Upper lobe of left lung (tissue), 6 donors: ENCODE data around the gene C1orf185. TPM values are rescaled to one million over a fixed set of nuclear protein-coding genes. Genes with fewer than 3 reads are reported as not detected.
"Not testable (repeated sequence)": the region's sequence is repeated elsewhere in the genome, so short reads cannot be mapped to it uniquely, and the experiment has no call there.

Experiments
- ATAC-seq, 2 donors: fragments of 200-7000 bp; cut with Tn5 transposase; one replicate each; pipeline ENCODE4 v1.9.1; 2022; ENCODE audit warnings: mild to moderate bottlenecking in 2 of 2, moderate library complexity in 2 of 2; ENCODE audit not compliant: low FRiP score in 2 of 2
- DNase-seq, 2 donors: peaks; one replicate each; pipeline ENCODE4 v3.0.0-alpha.2; 2019 to 2020
- H3K27ac ChIP-seq, 4 donors: fragments of 200-600 bp; sonication (generic); one replicate each; pipeline ENCODE4 v1.5.1; 2016 to 2019
- H3K27me3 ChIP-seq, 4 donors: fragments of 200-600 bp; sonication (generic); one replicate each; pipeline ENCODE4 v1.5.1; 2017 to 2019
- H3K36me3 ChIP-seq, 4 donors: fragments of 200-600 bp; sonication (generic); one replicate each; pipeline ENCODE4 v1.5.1; 2016 to 2019
- H3K4me1 ChIP-seq, 4 donors: fragments of 200-600 bp; sonication (generic); one replicate each; pipeline ENCODE4 v1.5.1; 2018 to 2019
- H3K4me3 ChIP-seq, 4 donors: fragments of 200-600 bp; sonication (generic); one replicate each; pipeline ENCODE4 v1.5.1; 2017 to 2019; ENCODE audit warnings: mild to moderate bottlenecking in 2 of 4, moderate library complexity in 1 of 4
- H3K9me3 ChIP-seq, 4 donors: fragments of 200-600 bp; sonication (generic); one replicate each; pipeline ENCODE4 v1.5.1; 2018 to 2019
- CTCF ChIP-seq, 6 experiments: fragments of 450-650 bp in 4 of 6; fragments of 200-600 bp in 2 of 6; sonication (generic) in 2 of 6; IDR thresholded peaks; one replicate each; pipeline ENCODE4 v1.5.1; 2016 to 2019; ENCODE audit warnings: antibody characterized with exemption in 6 of 6
- EP300 ChIP-seq, 4 donors: sonication (generic); formaldehyde crosslinking; IDR thresholded peaks; one replicate each; pipeline ENCODE4 v1.5.1; 2017; ENCODE audit warnings: antibody characterized with exemption in 4 of 4, control low read depth in 2 of 4
- POLR2A ChIP-seq, 4 donors: fragments of 450-650 bp; IDR thresholded peaks; one replicate each; pipeline ENCODE4 v1.5.1; 2016 to 2017; ENCODE audit warnings: antibody characterized with exemption in 4 of 4, mild to moderate bottlenecking in 2 of 4
- POLR2AphosphoS5 ChIP-seq, 2 donors: sonication (generic); formaldehyde crosslinking; IDR thresholded peaks; one replicate each; pipeline ENCODE4 v1.5.1; 2017; ENCODE audit warnings: antibody characterized with exemption in 2 of 2
- WGBS, 2 donors: methylation state at CpG; one replicate each; pipeline ENCODE4 v1.1.5; 2017 to 2018; 5-methylcytosine and 5-hydroxymethylcytosine counted together
- total RNA-seq, 6 donors: library from RNA; depleted of rRNA in 4 of 6; stranded (reverse); fragments of >200 nt in 4 of 6; gene quantifications; one replicate each; pipeline versions ENCODE4 v1.1.0 to v1.2.1, GENCODE V29; 2016 to 2021
- donor health status: DM: no; HTN: no; CAD: no; lungs with moderate emphysema.
- donor health status: DM: no; HTN: yes; CAD: no; lungs with severe emphysema.

The C1orf185 gene
- total RNA-seq, 6 donors from 2014 or later = not detected

GRCh38 chr1:51175278-51175677 is 73.2 kb downstream of the C1orf185 start:
- no peaks in the 10 kb centered on the region for H3K9me3 ChIP-seq
- ATAC-seq = peak in 1 of 2 donors; percentile 73
- H3K27ac ChIP-seq = peak overlapping the region in 3 of 4 donors; percentile 18 to 57 (median 30)
- no peak for DNase-seq
- no peaks in the 10 kb centered on the region for H3K27me3 ChIP-seq
- 10 to 14% methylated on average over 2 of the region's 2 CpGs for WGBS, 2 donors
- TF ChIP-seq EP300 (IDR thresholded peaks at IDR 0.05) (peak in 1 of 4 donors; percentile 8), CTCF (IDR thresholded peaks at IDR 0.05) (no peak), POLR2A (IDR thresholded peaks at IDR 0.05) (no peak), POLR2AphosphoS5 (IDR thresholded peaks at IDR 0.05) (peak in 1 of 2 donors; percentile 44)
- no peaks in the 10 kb centered on the region for H3K36me3 ChIP-seq
- H3K4me1 ChIP-seq = peaks cover 0 to 4% (median 0%) of the 10 kb centered on the region in 4 donors
- H3K4me3 ChIP-seq = no peak overlapping the region

GRCh38 chr1:51177988-51178387 is 76.0 kb downstream of the C1orf185 start:
- not testable (repeated sequence) for H3K4me1 ChIP-seq, H3K36me3 ChIP-seq, H3K9me3 ChIP-seq, DNase-seq, ATAC-seq, H3K4me3 ChIP-seq, H3K27me3 ChIP-seq, H3K27ac ChIP-seq
- WGBS, 2 donors = 93 to 97% methylated on average over 6 of the region's 6 CpGs

GRCh38 chr1:51188230-51188629 is 86.2 kb downstream of the C1orf185 start:
- H3K27ac ChIP-seq = no peak overlapping the region
- H3K4me1 ChIP-seq = peaks cover 0 to 5% (median 0%) of the 10 kb centered on the region in 4 donors
- no peak for TF ChIP-seq CTCF (IDR thresholded peaks at IDR 0.05)
- TF ChIP-seq EP300 (IDR thresholded peaks at IDR 0.05) = no peak
- TF ChIP-seq POLR2AphosphoS5 (IDR thresholded peaks at IDR 0.05) = no peak
- no peak for TF ChIP-seq POLR2A (IDR thresholded peaks at IDR 0.05)
- DNase-seq (no peak), ATAC-seq (no peak)
- no peaks in the 10 kb centered on the region for H3K27me3 ChIP-seq
- H3K4me3 ChIP-seq = no peak overlapping the region
- H3K36me3 ChIP-seq = no peaks in the 10 kb centered on the region
- no peaks in the 10 kb centered on the region for H3K9me3 ChIP-seq

- H3K9me3 ChIP-seq = no peaks in the 10 kb centered on the region
- H3K4me3 ChIP-seq = no peak overlapping the region
- H3K4me1 ChIP-seq = peaks cover 0 to 5% (median 0%) of the 10 kb centered on the region in 4 donors
- DNase-seq (peak in 1 of 2 donors; percentile 40), ATAC-seq (peak in 1 of 2 donors; percentile 78)
- TF ChIP-seq EP300 (IDR thresholded peaks at IDR 0.05) (no peak), POLR2A (IDR thresholded peaks at IDR 0.05) (no peak), CTCF (IDR thresholded peaks at IDR 0.05) (peak; percentile 66 to 84 (median 76)), POLR2AphosphoS5 (IDR thresholded peaks at IDR 0.05) (no peak)
- no peaks in the 10 kb centered on the region for H3K27me3 ChIP-seq
- WGBS, 2 donors = 49 to 63% methylated on average over 2 of the region's 2 CpGs
- H3K36me3 ChIP-seq = no peaks in the 10 kb centered on the region
- no peak overlapping the region for H3K27ac ChIP-seq
Observed at GRCh38 chr1:51189421-51190073, 87.5 kb downstream of the C1orf185 start.

GRCh38 chr1:51190961-51191360 is 88.9 kb downstream of the C1orf185 start:
- Histone ChIP-seq H3K36me3 (no peaks in the 10 kb centered on the region), H3K4me3 (no peak overlapping the region), H3K9me3 (no peaks in the 10 kb centered on the region), H3K27me3 (no peaks in the 10 kb centered on the region), H3K4me1 (peaks cover 0 to 5% (median 0%) of the 10 kb centered on the region in 4 donors), H3K27ac (no peak overlapping the region)
- no peak for DNase-seq
- WGBS, 2 donors = 33 to 35% methylated on average over 1 of the region's 1 CpG
- ATAC-seq = peak in 1 of 2 donors; percentile 16
- no peak for TF ChIP-seq CTCF (IDR thresholded peaks at IDR 0.05)
- TF ChIP-seq EP300 (IDR thresholded peaks at IDR 0.05) = no peak
- TF ChIP-seq POLR2AphosphoS5 (IDR thresholded peaks at IDR 0.05) = no peak
- TF ChIP-seq POLR2A (IDR thresholded peaks at IDR 0.05) = no peak
